Neuronal stem cell (in vitro differentiated cells): Measurements from ENCODE around the gene BICRA.

Source experiments
- DNase-seq: peaks from one replicate; pipeline ENCODE4 v3.0.0-alpha.2; 2013; ENCODE audit warnings: low spot score
- H2AFZ ChIP-seq: one replicate; pipeline ENCODE4 v1.6.1; 2013; ENCODE audit warnings: mild to moderate bottlenecking, low read length, inconsistent platforms
- H2AK5ac ChIP-seq: 2 replicates; pipeline ENCODE4 v1.6.1; 2013; ENCODE audit warnings: low read depth, mild to moderate bottlenecking, inconsistent platforms, low read length, moderate library complexity, mixed read lengths
- H2BK120ac ChIP-seq: 2 replicates; pipeline ENCODE4 v1.6.1; 2013; ENCODE audit warnings: low read depth, mild to moderate bottlenecking, inconsistent platforms, low read length, moderate library complexity, mixed read lengths
- H2BK12ac ChIP-seq: one replicate; pipeline ENCODE4 v1.6.1; 2013; ENCODE audit warnings: low read length, inconsistent platforms
- H2BK15ac ChIP-seq: 2 replicates; pipeline ENCODE4 v1.6.1; 2013; ENCODE audit warnings: mild to moderate bottlenecking, low read length, inconsistent platforms, mixed read lengths
- H2BK5ac ChIP-seq: one replicate; pipeline ENCODE4 v1.6.1; 2013; ENCODE audit warnings: inconsistent platforms, mild to moderate bottlenecking, low read length, moderate library complexity
- H3K14ac ChIP-seq: one replicate; pipeline ENCODE4 v1.6.1; 2013; ENCODE audit warnings: low read length, inconsistent platforms
- H3K18ac ChIP-seq: 2 replicates; pipeline ENCODE4 v1.6.1; 2013; ENCODE audit warnings: low read length, inconsistent platforms
- H3K23ac ChIP-seq: 2 replicates; pipeline ENCODE4 v1.6.1; 2013; ENCODE audit warnings: low read depth, mild to moderate bottlenecking, mixed read lengths, low read length, inconsistent platforms; ENCODE audit not compliant: poor library complexity
- H3K27ac ChIP-seq: replicated peaks from 3 replicates; pipeline ENCODE4 v1.5.1; 2013; ENCODE audit warnings: low read length, inconsistent platforms
- H3K27me3 ChIP-seq, 3 experiments: 2 replicates each; pipeline ENCODE4 v1.6.1; 2013; ENCODE audit warnings: low read length in 3 of 3, mild to moderate bottlenecking in 2 of 3, inconsistent platforms in 1 of 3, low read depth in 1 of 3, mixed read lengths in 1 of 3, moderate library complexity in 1 of 3; ENCODE audit not compliant: control insufficient read depth in 3 of 3, insufficient read depth in 3 of 3
- H3K36me3 ChIP-seq, 2 donors: replicated peaks in 1 of 2; 2 replicates each; pipeline ENCODE4 v1.6.1; 2013; ENCODE audit warnings: low read length in 2 of 2; ENCODE audit not compliant: control insufficient read depth in 2 of 2, insufficient read depth in 2 of 2
- H3K4ac ChIP-seq: 2 replicates; pipeline ENCODE4 v1.6.1; 2013; ENCODE audit warnings: inconsistent platforms, mild to moderate bottlenecking, low read length, moderate library complexity
- H3K4me1 ChIP-seq, 2 donors: 1 replicate in 1 of 2; 2 replicates in 1 of 2; pipeline ENCODE4 v1.6.1; 2013; ENCODE audit warnings: low read length in 2 of 2, low read depth in 1 of 2; ENCODE audit not compliant: control insufficient read depth in 2 of 2, insufficient read depth in 1 of 2
- H3K4me2 ChIP-seq: one replicate; pipeline ENCODE4 v1.6.1; 2013; ENCODE audit warnings: mild to moderate bottlenecking, low read length, inconsistent platforms; ENCODE audit not compliant: insufficient read depth, poor library complexity, severe bottlenecking
- H3K4me3 ChIP-seq, 2 donors: 2 replicates each; pipeline ENCODE4 v1.5.1; 2013; ENCODE audit warnings: low read length in 2 of 2, mild to moderate bottlenecking in 2 of 2, inconsistent platforms in 1 of 2, moderate library complexity in 1 of 2
- H3K79me1 ChIP-seq: one replicate; pipeline ENCODE4 v1.6.1; 2013; ENCODE audit warnings: low read depth, mild to moderate bottlenecking, inconsistent platforms, low read length, moderate library complexity
- H3K9ac ChIP-seq: one replicate; pipeline ENCODE4 v1.6.1; 2013; ENCODE audit warnings: mild to moderate bottlenecking, low read depth, low read length, inconsistent platforms; ENCODE audit not compliant: poor library complexity
- H3K9me3 ChIP-seq, 2 donors: replicated peaks in 1 of 2; 2 replicates each; pipeline versions ENCODE3 to v1.6.1; 2013; ENCODE audit warnings: low read length in 2 of 2, mild to moderate bottlenecking in 2 of 2, inconsistent platforms in 1 of 2, low read depth in 1 of 2, mixed read lengths in 1 of 2, moderate library complexity in 1 of 2; ENCODE audit not compliant: control insufficient read depth in 2 of 2, insufficient read depth in 1 of 2
- H4K8ac ChIP-seq: one replicate; pipeline ENCODE4 v1.6.1; 2013; ENCODE audit warnings: low read depth, mild to moderate bottlenecking, inconsistent platforms, low read length, moderate library complexity
- H4K91ac ChIP-seq: one replicate; pipeline ENCODE4 v1.6.1; 2013; ENCODE audit warnings: low read length, low read depth, mild to moderate bottlenecking, inconsistent platforms; ENCODE audit not compliant: poor library complexity
- WGBS, 2 donors: extraction: QIAGEN DNeasy Blood & Tissue Kit; methylation state at CpG; one replicate each; pipeline ENCODE4 v1.1.7; 2013; ENCODE audit warnings: missing lambda C conversion rate in 2 of 2, mixed read lengths in 1 of 2; ENCODE audit not compliant: insufficient read length in 2 of 2, insufficient replicate concordance in 1 of 2; ENCODE audit errors: extremely low coverage in 2 of 2; 5-methylcytosine and 5-hydroxymethylcytosine counted together

Gene BICRA

DNA sequence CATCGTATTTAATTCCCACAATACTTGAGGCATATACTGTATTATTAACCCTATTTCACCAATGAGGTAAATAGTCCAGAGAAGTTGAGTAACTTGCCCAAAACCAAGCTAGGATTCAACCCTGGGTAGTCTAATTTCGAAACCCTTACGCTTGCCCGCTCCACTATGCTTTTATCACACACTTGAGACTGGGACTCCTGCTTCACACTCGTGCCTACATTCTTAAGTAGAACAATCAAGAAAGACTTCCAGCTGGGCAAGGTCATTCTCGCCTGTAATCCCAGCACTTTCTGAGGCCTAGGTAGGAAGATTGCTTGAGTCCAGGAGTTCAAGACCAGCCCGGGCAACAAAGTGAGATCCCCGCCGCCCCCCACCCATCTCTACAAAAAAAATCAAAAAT, 39.6 kb upstream of the BICRA start:
- whole genome bisulfite sequencing, 2 donors: no CpG with 5 or more reads among the region's 9 CpGs
- Histone ChIP-seq H3K9me3 (no peaks in the 10 kb centered on the region), H3K23ac (no peak overlapping the region), H3K27me3 (peaks cover 0 to 6% (median 0%) of the 10 kb centered on the region in 3 experiments), H3K4me3 (no peak overlapping the region), H3K79me1 (no peaks in the 10 kb centered on the region), H2BK15ac (no peak overlapping the region), H3K4me2 (no peak overlapping the region), H3K27ac (no peak overlapping the region), H2BK5ac (no peak overlapping the region), H3K4ac (no peak overlapping the region), H2AK5ac (no peak overlapping the region), H2AFZ (no peak overlapping the region), H3K18ac (no peak overlapping the region), H3K36me3 (no peaks in the 10 kb centered on the region), H3K4me1 (no peaks in the 10 kb centered on the region), H4K8ac (no peak overlapping the region), H3K14ac (no peak overlapping the region), H4K91ac (no peak overlapping the region), H2BK120ac (no peak overlapping the region), H3K9ac (no peak overlapping the region), H2BK12ac (no peak overlapping the region)
- DNase-seq: no peak

- WGBS, 2 donors: 89% methylated on average over 1 of the region's 22 CpGs; no CpG with 5 or more reads in 1 of the 2 donors
- Histone ChIP-seq H2BK120ac (no peak overlapping the region), H3K4ac (no peak overlapping the region), H3K27me3 (peaks cover 0 to 4% (median 0%) of the 10 kb centered on the region in 3 experiments), H4K91ac (no peak overlapping the region), H3K23ac (no peak overlapping the region), H3K4me3 (no peak overlapping the region), H3K9me3 (no peaks in the 10 kb centered on the region), H4K8ac (no peak overlapping the region), H3K4me2 (no peak overlapping the region), H3K27ac (no peak overlapping the region), H3K4me1 (no peaks in the 10 kb centered on the region), H3K14ac (no peak overlapping the region), H2BK15ac (peak overlapping the region; percentile 33), H3K18ac (peak overlapping the region; percentile 48), H3K79me1 (no peaks in the 10 kb centered on the region), H2BK5ac (no peak overlapping the region), H2AFZ (no peak overlapping the region), H2BK12ac (no peak overlapping the region), H3K36me3 (no peaks in the 10 kb centered on the region), H2AK5ac (no peak overlapping the region), H3K9ac (no peak overlapping the region)
- DNase-seq: no peak
Measured at GRCh38 chr19:47572635-47573034, 36.3 kb upstream of the BICRA start.

GRCh38 chr19:47573071-47574026, 35.6 kb upstream of the BICRA start, which contains the start of gene ZNF541:
TSS of gene ZNF541 (minus strand) at chr19:47573148. CDS start at chr19:47555856, 17,292 bp downstream.
- Histone ChIP-seq H4K91ac (no peak within 1 kb of the TSS), H3K79me1 (no peaks in the 10 kb centered on the region), H3K27ac (no peak within 1 kb of the TSS), H2BK12ac (no peak within 1 kb of the TSS), H3K23ac (no peak within 1 kb of the TSS), H2AFZ (no peak within 1 kb of the TSS), H3K9ac (no peak within 1 kb of the TSS), H3K4me3 (no peak within 1 kb of the TSS), H3K4me1 (no peaks in the 10 kb centered on the region), H2BK120ac (no peak within 1 kb of the TSS), H3K36me3 (no peaks in the 10 kb centered on the region), H3K4ac (no peak within 1 kb of the TSS), H2BK5ac (no peak within 1 kb of the TSS), H4K8ac (no peak within 1 kb of the TSS), H3K4me2 (no peak within 1 kb of the TSS), H2BK15ac (peak within 1 kb of the TSS; percentile 33), H2AK5ac (peak within 1 kb of the TSS; percentile 56), H3K18ac (peak within 1 kb of the TSS; percentile 48), H3K14ac (no peak within 1 kb of the TSS), H3K27me3 (peaks cover 0 to 3% (median 0%) of the 10 kb centered on the region in 3 experiments), H3K9me3 (no peaks in the 10 kb centered on the region)
- no peak for DNase-seq
- WGBS, 2 donors: no CpG with 5 or more reads among the region's 89 CpGs

- Histone ChIP-seq H2BK120ac (no peak overlapping the region), H2BK12ac (no peak overlapping the region), H3K9me3 (no peaks in the 10 kb centered on the region), H3K23ac (no peak overlapping the region), H3K79me1 (no peaks in the 10 kb centered on the region), H3K18ac (no peak overlapping the region), H2BK15ac (no peak overlapping the region), H3K27ac (no peak overlapping the region), H4K91ac (no peak overlapping the region), H3K36me3 (no peaks in the 10 kb centered on the region), H2AFZ (no peak overlapping the region), H3K4me1 (no peaks in the 10 kb centered on the region), H3K9ac (no peak overlapping the region), H2AK5ac (no peak overlapping the region), H3K14ac (no peak overlapping the region), H4K8ac (no peak overlapping the region), H3K4me2 (no peak overlapping the region), H3K27me3 (no peaks in the 10 kb centered on the region), H3K4ac (no peak overlapping the region), H3K4me3 (no peak overlapping the region), H2BK5ac (no peak overlapping the region)
- WGBS, 2 donors: no CpG with 5 or more reads among the region's 3 CpGs
- no peak for DNase-seq
Measured at GRCh38 chr19:47580397-47580796, 28.5 kb upstream of the BICRA start.
